Hindlimb muscle (tissue), 1 donor: ENCODE measurements around the gene HDLBP. TPM values are rescaled to one million over a fixed set of nuclear protein-coding genes. Genes with fewer than 3 reads are reported as not detected.

ENCODE experiments used
- DNase-seq: peaks from one replicate; pipeline ENCODE4 v3.0.0-alpha.2; 2013
- polyA plus RNA-seq: library from polyadenylated mRNA; unstranded; fragments of 120-200 nt; gene quantifications from one replicate; pipeline ENCODE4 v1.2.1, GENCODE V29; 2013; ENCODE audit not compliant: insufficient read length

The HDLBP gene
- polyA plus RNA-seq, 1 donor: 357 TPM

GRCh38 chr2:241227594-241227993 lies 87.9 kb downstream of the HDLBP start:
- DNase-seq: no peak

DNA sequence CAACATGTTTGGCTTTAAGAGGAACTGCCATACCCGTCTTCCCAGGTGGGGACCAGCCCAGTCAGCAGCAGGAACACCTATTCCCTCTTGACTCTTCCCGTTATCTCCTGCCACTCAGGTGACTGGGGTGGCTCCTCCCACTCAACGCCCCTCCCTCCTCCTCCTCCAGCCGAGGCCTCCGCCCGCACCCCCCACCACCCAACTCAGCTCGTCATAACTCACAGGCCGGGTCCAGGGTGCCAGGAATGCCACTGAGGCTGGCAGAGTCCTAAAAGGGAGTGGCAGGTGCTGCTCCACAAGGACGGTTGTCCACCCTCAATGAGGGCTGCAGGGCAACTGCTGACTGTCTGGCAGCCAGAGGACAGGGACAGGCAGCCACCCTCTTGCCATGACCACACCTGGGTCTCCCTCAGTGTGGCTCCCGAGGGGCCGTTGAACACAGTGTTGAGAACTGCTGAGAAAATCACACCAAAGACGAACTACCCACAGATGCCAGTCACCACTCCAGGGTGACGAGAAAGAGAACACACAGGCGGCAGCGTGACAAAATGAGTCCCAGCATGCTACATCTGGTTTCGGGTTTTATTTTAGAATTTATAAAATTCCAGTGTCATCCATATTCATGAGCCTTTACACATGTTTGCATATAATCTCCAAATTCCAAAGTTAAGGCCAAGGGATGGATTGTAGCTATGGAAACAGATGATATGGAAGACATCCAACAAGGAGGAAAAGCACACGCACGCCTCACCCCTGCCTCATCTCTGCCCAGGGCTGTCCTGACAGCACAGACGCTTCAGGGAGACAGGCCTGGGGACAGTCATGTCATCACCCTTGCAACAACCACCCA lies 88.5 kb downstream of the HDLBP start:
- DNase-seq: no peak

GRCh38 chr2:241225983-241226382 lies 89.5 kb downstream of the HDLBP start:
- no peak for DNase-seq

GRCh38 chr2:241225545-241225944 lies 89.9 kb downstream of the HDLBP start:
- DNase-seq: no peak

- no peak for DNase-seq
Observed at GRCh38 chr2:241224851-241225438, 90.5 kb downstream of the HDLBP start.

GRCh38 chr2:241224018-241224850 lies 91.2 kb downstream of the HDLBP start:
- peak; percentile 56 for DNase-seq

GRCh38 chr2:241223211-241224017 lies 92.1 kb downstream of the HDLBP start:
- DNase-seq: no peak

- DNase-seq: no peak
Observed at GRCh38 chr2:241219856-241220356, 95.6 kb downstream of the HDLBP start.

DNA sequence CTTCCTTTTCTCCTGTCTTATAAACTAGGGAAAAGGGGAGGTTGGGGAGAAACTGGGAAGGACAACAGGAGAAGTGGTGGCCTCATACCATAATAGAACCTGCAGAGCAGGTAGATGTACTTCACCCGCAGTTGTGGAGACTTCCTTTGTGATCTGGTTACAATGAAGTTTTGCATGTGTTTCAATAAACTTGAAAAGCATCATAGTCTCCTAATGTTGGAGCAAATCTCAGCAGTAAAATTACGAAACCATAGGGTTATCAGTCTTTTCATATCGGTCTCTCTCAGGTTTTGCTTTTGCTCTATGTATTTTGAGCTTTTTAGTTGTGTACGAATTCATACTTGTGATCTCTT lies 96.5 kb downstream of the HDLBP start:
- DNase-seq: no peak

GRCh38 chr2:241218131-241219029 lies 97.1 kb downstream of the HDLBP start:
- peak; percentile 49 for DNase-seq

DNA sequence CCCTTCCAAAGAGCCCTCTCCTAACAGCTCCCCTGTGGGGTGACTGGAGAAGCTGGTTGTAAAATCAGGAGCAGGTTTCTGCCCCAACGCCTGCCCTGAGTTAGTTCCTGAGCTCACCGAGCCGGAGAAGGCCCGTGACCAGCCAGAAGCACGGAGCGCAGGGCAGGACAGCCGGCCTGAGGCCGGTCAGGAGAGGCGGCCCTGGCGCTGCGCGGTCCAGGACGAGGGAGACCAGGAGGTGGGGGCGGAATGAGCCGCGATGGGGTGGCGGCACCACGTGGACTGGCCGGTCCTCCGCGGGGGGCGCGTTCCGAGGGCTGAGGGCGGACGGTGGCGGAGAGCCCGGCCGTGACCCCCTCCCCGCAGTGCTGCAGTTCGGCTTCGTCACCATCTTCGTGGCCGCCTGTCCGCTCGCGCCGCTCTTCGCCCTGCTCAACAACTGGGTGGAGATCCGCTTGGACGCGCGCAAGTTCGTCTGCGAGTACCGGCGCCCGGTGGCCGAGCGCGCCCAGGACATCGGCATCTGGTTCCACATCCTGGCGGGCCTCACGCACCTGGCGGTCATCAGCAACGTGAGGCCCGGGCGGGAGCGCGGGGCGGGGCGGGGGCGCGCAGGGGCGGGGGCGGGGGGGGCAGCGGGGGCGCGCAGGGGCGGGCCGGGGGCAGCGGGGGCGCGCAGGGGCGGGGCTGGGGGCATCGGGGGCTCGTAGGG lies 98.0 kb downstream of the HDLBP start:
- peak; percentile 85 for DNase-seq

- DNase-seq: no peak
Observed at GRCh38 chr2:241216211-241216761, 99.2 kb downstream of the HDLBP start.

- DNase-seq: no peak
Observed at GRCh38 chr2:241215421-241215820, 100.1 kb downstream of the HDLBP start.

DNA sequence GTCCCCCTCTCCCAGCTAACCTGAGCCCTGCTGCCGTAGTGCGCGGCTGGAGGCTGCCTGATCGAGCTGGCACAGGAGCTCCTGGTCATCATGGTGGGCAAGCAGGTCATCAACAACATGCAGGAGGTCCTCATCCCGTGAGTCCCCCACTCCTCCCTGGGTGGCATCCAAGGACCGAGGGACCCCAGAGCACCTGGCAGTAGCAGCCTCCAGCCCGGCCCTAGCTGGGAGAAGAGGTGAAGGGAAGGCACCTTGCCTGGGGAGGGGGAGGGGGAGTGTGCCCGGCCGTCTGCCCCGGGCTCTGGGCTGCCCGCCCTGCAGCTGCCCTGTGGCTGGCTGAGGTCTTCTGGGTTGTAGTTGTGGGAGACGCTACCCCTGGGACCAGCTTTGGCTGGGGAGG lies 100.7 kb downstream of the HDLBP start:
- no peak for DNase-seq

- DNase-seq: no peak
Observed at GRCh38 chr2:241214209-241214608, 101.3 kb downstream of the HDLBP start.

- no peak for DNase-seq
Observed at GRCh38 chr2:241213567-241213966, 101.9 kb downstream of the HDLBP start.

- no peak for DNase-seq
Observed at GRCh38 chr2:241213041-241213440, 102.4 kb downstream of the HDLBP start.

DNA sequence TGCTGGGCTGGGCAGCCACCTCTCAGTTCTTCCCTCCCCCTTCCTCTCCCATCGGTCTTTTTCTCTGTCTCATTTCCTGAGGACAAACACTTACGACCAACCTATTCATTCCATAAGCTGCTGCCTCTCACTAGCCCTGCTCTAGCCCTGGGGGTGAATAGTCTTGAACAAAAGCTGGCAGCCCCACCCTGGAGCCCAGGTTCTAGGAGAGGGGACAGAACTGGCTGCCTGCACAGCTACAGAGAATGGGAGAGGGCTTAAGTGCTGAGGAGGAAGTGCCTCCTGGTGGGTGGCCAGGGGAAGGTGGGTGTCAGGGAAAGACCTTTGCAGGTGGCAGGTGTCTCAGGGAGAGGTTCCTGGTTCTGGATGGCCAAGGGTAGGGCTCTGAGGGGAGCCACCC lies 104.2 kb downstream of the HDLBP start:
- DNase-seq: no peak

- DNase-seq: no peak
Observed at GRCh38 chr2:241209271-241209670, 106.2 kb downstream of the HDLBP start.

GRCh38 chr2:241208058-241208457 lies 107.4 kb downstream of the HDLBP start:
- no peak for DNase-seq
